Liver (tissue), 9 donors: ENCODE data around the gene TENT4A. TPM values are rescaled to one million over a fixed set of nuclear protein-coding genes. Genes with fewer than 3 reads are reported as not detected.
A peak's percentile ranks its signal among the peaks of the same experiment; 100 is the strongest.

ENCODE experiments used
- DNase-seq: peaks from one replicate; pipeline ENCODE4 v3.0.0-alpha.2; 2017; ENCODE audit warnings: low spot score
- H3K27ac ChIP-seq, 2 donors: one replicate each; pipeline ENCODE4 v1.7.0; 2013; ENCODE audit warnings: inconsistent platforms in 2 of 2, low read length in 2 of 2, control low read depth in 1 of 2, low read depth in 1 of 2, mild to moderate bottlenecking in 1 of 2
- H3K27me3 ChIP-seq, 4 donors: one replicate each; pipeline versions ENCODE4 v1.6.1 to v1.7.0; 2013; ENCODE audit warnings: low read length in 3 of 4, inconsistent platforms in 1 of 4, mild to moderate bottlenecking in 1 of 4, moderate library complexity in 1 of 4; ENCODE audit not compliant: control insufficient read depth in 4 of 4, insufficient read depth in 4 of 4
- H3K36me3 ChIP-seq, 4 donors: one replicate each; pipeline versions ENCODE4 v1.6.1 to v1.7.0; 2013; ENCODE audit warnings: low read length in 3 of 4, mild to moderate bottlenecking in 3 of 4, low read depth in 1 of 4, moderate library complexity in 1 of 4; ENCODE audit not compliant: control insufficient read depth in 4 of 4, insufficient read depth in 3 of 4
- H3K4me1 ChIP-seq, 4 donors: one replicate each; pipeline versions ENCODE4 v1.6.1 to v1.7.0; 2013; ENCODE audit warnings: low read length in 3 of 4, mild to moderate bottlenecking in 3 of 4, moderate library complexity in 1 of 4; ENCODE audit not compliant: control insufficient read depth in 4 of 4, insufficient read depth in 4 of 4
- H3K4me3 ChIP-seq, 3 donors: one replicate each; pipeline versions ENCODE4 v1.6.1 to v1.7.0; 2013; ENCODE audit warnings: low read length in 3 of 3, control low read depth in 1 of 3, low read depth in 1 of 3, mild to moderate bottlenecking in 1 of 3
- H3K9ac ChIP-seq, 2 donors: one replicate each; pipeline ENCODE4 v1.7.0; 2013; ENCODE audit warnings: low read length in 2 of 2, mild to moderate bottlenecking in 2 of 2, moderate library complexity in 2 of 2, control low read depth in 1 of 2, low read depth in 1 of 2
- H3K9me3 ChIP-seq, 4 donors: one replicate each; pipeline versions ENCODE4 v1.6.1 to v1.7.0; 2013; ENCODE audit warnings: low read length in 3 of 4; ENCODE audit not compliant: control insufficient read depth in 4 of 4
- CTCF ChIP-seq: fragments of 150-350 bp; IDR thresholded peaks from 2 replicates; pipeline ENCODE4 v1.5.1; 2017; ENCODE audit warnings: improper control_type of control experiment, low read depth, low read length; ENCODE audit not compliant: missing input control
- EGR1 ChIP-seq, 2 donors: IDR thresholded peaks; 2 replicates each; pipeline ENCODE4 v1.6.1; 2016 to 2018; ENCODE audit warnings: antibody characterized with exemption in 2 of 2, low read depth in 2 of 2
- FOXA1 ChIP-seq: IDR thresholded peaks from 2 replicates; pipeline ENCODE4 v1.6.1; 2016; ENCODE audit warnings: antibody characterized with exemption
- FOXA2 ChIP-seq: IDR thresholded peaks from 2 replicates; pipeline ENCODE4 v1.6.1; 2016; ENCODE audit warnings: antibody characterized with exemption
- HNF4A ChIP-seq, 2 donors: conservative IDR thresholded peaks; 2 replicates each; pipeline ENCODE4 v1.6.1; 2016; ENCODE audit warnings: antibody characterized with exemption in 2 of 2, mild to moderate bottlenecking in 2 of 2
- HNF4G ChIP-seq: IDR thresholded peaks from 2 replicates; pipeline ENCODE4 v1.6.1; 2016; ENCODE audit warnings: antibody characterized with exemption
- JUND ChIP-seq, 2 donors: IDR thresholded peaks; 2 replicates each; pipeline ENCODE4 v1.6.1; 2016; ENCODE audit warnings: antibody characterized with exemption in 2 of 2
- NR2F2 ChIP-seq: IDR thresholded peaks from 2 replicates; pipeline ENCODE4 v1.6.1; 2016; ENCODE audit warnings: antibody characterized with exemption
- RXRA ChIP-seq, 2 donors: IDR thresholded peaks; 2 replicates each; pipeline ENCODE4 v1.6.1; 2017 to 2018; ENCODE audit warnings: antibody characterized with exemption in 2 of 2, mild to moderate bottlenecking in 1 of 2
- SP1 ChIP-seq: IDR thresholded peaks from 2 replicates; pipeline ENCODE4 v1.6.1; 2018; ENCODE audit warnings: antibody characterized with exemption, mild to moderate bottlenecking
- YY1 ChIP-seq: IDR thresholded peaks from 2 replicates; pipeline ENCODE4 v1.6.1; 2016; ENCODE audit warnings: antibody characterized with exemption, mild to moderate bottlenecking
- ZBTB33 ChIP-seq: IDR thresholded peaks from 2 replicates; pipeline ENCODE4 v1.6.1; 2016; ENCODE audit warnings: antibody characterized with exemption
- whole genome bisulfite sequencing: extraction: QIAGEN DNeasy Blood & Tissue Kit; methylation state at CpG from one replicate; pipeline ENCODE4 v1.1.7; 2013; 5-methylcytosine and 5-hydroxymethylcytosine counted together
- polyA plus RNA-seq, 2 donors: library from polyadenylated mRNA; stranded (reverse) in 1 of 2; unstranded in 1 of 2; fragments of 200-250 nt in 1 of 2; fragments of >200 nt in 1 of 2; fragmentation: Nextera tagmentation in 1 of 2; extraction: Ambion mirVana in 1 of 2; gene quantifications; one replicate each; pipeline versions ENCODE4 v1.2.1 to v1.2.3, GENCODE V29; 2013 to 2015
- total RNA-seq, 2 donors: library from RNA; depleted of rRNA; stranded (reverse); fragments of >200 nt; gene quantifications; one replicate each; pipeline ENCODE4 v1.2.3, GENCODE V29; 2014
- TF ChIP-seq, protein P1 (sequence below): IDR thresholded peaks from 2 replicates; pipeline ENCODE4 v1.6.1; 2016; ENCODE audit warnings: antibody characterized with exemption
- donor health status: healthy.
- donor health status: healthy.
- donor health status: healthy.
- donor health status: healthy.
- donor health status: healthy.

TENT4A gene
- total and polyA plus RNA-seq, 4 donors, result 3.9 to 15.1 (median 8.1) TPM

DNA sequence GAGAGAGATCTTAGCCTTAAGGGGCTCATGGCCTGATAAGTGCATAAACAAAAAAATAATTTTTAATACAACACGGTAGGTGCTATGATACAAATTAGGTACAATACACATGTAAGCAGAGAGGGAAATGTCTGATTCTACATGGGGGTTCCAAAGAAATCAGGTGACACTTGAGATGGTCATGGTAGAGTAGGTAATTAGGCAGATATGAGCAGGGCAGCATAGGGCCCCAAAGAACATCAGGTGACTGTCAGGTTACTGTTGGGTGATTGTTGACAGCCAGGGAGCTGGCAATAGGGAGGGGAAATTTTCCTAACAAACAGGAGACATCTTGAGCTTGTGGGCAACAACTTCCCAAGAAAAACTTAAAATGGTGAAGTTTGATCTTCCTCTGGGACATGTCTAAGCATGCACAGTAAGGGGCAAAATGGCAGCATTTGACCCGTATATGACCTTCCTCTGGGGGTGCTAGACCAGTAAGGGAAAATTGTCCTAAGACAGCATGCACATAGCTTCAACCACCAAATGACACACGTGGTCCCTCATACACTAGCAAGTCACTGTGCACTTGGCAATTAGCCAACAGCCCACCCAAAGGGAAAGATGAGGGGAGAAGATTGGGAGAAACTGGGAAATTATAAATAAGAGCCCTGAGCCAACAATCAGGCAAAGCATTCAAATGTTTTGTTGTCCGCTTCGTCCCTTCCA lies 37.3 kb upstream of the TENT4A start:
- Histone ChIP-seq H3K9me3 (peaks cover 0 to 2% (median 0%) of the 10 kb centered on the region in 4 donors), H3K27me3 (no peaks in the 10 kb centered on the region), H3K9ac (no peak overlapping the region), H3K27ac (no peak overlapping the region), H3K36me3 (peaks cover 0 to 3% (median under 1%) of the 10 kb centered on the region in 4 donors), H3K4me1 (peaks cover 0 to 3% (median 0%) of the 10 kb centered on the region in 4 donors), H3K4me3 (no peak overlapping the region)
- no peak for DNase-seq
- 92% methylated on average over 5 of the region's 5 CpGs for WGBS
- TF ChIP-seq FOXA2, result no peak
- TF ChIP-seq RXRA (IDR thresholded peaks at IDR 0.05), result peak in 1 of 2 donors; percentile 20

DNA sequence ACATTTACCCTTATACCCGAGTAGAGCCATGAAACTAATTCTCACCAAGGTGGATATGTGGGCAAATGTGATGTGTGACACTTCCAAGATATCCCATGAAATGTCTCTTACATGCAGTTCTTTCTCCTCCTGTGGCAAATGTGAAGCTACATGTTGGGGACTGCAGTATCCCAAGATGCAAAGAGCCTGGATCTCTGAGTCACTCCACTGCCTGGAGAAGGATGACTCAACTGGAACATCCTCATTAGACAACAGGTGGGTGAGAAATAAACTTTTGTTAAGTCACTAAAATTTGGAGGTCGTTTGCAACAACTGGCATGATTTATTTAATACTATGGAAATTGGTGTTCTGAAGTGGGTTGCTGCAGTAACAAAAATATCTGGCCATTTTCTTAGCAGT lies 36.5 kb upstream of the TENT4A start:
- H3K9me3 ChIP-seq, result peaks cover 0 to 2% (median 0%) of the 10 kb centered on the region in 4 donors
- no peak for DNase-seq
- 77% methylated on average over 2 of the region's 2 CpGs for WGBS
- no peaks in the 10 kb centered on the region for H3K27me3 ChIP-seq
- H3K9ac ChIP-seq, result no peak overlapping the region
- H3K4me3 ChIP-seq, result no peak overlapping the region
- H3K36me3 ChIP-seq, result peaks cover 0 to 3% (median under 1%) of the 10 kb centered on the region in 4 donors
- TF ChIP-seq HNF4G, result no peak
- H3K27ac ChIP-seq, result no peak overlapping the region
- H3K4me1 ChIP-seq, result peaks cover 0 to 3% (median 0%) of the 10 kb centered on the region in 4 donors

DNA sequence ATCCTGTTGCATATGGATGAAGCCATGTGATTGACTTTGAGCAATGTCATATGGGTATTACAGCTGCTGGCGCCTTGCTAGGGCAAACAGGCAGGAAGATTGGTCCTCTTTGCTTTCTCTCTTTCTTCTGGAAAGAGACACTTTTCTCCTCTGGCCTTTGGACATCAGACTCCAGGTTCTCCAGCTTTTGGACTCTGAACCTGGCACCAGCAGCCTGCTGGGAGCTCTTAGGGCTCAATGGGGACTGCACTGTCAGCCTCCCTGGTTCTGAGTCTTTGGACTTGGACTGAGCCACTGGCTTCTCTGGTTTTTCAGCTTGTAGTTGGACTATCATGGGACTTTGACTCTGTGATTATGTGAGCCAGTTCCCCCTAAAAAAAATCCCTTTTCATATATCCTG lies 34.8 kb upstream of the TENT4A start:
- Histone ChIP-seq H3K4me1 (peaks cover 0 to 3% (median 0%) of the 10 kb centered on the region in 4 donors), H3K27me3 (no peaks in the 10 kb centered on the region), H3K27ac (no peak overlapping the region), H3K9ac (no peak overlapping the region), H3K36me3 (no peaks in the 10 kb centered on the region), H3K4me3 (no peak overlapping the region), H3K9me3 (no peaks in the 10 kb centered on the region)
- TF ChIP-seq FOXA1 (no peak), HNF4G (peak; percentile 58), FOXA2 (no peak), HNF4A (conservative IDR thresholded peaks at IDR 0.05) (peak; percentile 61 to 91), YY1 (no peak)
- 67% methylated on average over 1 of the region's 1 CpG for WGBS
- no peak for DNase-seq

DNA sequence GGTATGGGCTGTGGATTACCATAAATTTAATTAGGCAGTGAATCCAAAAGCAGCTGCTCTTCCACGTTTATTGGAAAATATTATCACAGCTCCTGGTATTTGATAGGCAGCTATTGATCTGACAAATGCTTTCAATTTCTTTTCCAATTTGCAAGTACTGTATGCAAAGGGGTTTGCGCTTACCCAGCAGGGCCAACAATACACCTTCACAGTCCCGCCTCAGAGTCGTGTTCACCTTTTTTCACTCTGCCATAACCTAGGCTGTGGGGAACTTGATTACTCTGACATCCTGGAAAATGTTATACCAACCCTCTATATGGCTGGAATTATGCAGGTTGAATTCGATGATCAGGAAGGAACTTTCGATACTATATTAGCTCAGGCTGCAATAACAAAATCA lies 32.3 kb upstream of the TENT4A start:
- Histone ChIP-seq H3K9me3 (no peaks in the 10 kb centered on the region), H3K4me3 (no peak overlapping the region), H3K27me3 (no peaks in the 10 kb centered on the region), H3K9ac (no peak overlapping the region), H3K4me1 (peaks cover 0 to 3% (median 0%) of the 10 kb centered on the region in 4 donors), H3K27ac (no peak overlapping the region), H3K36me3 (no peaks in the 10 kb centered on the region)
- 60% methylated on average over 6 of the region's 6 CpGs for WGBS
- DNase-seq, result no peak
- no peak for TF ChIP-seq CTCF
- no peak for TF ChIP-seq HNF4G
- TF ChIP-seq JUND (IDR thresholded peaks at IDR 0.05), result no peak
- TF ChIP-seq NR2F2, result no peak
- no peak for TF ChIP-seq FOXA1
- no peak for TF ChIP-seq FOXA2
- no peak for TF ChIP-seq RXRA (IDR thresholded peaks at IDR 0.05)
- TF ChIP-seq HNF4A (conservative IDR thresholded peaks at IDR 0.05), result no peak
- TF ChIP-seq, protein P1, sequence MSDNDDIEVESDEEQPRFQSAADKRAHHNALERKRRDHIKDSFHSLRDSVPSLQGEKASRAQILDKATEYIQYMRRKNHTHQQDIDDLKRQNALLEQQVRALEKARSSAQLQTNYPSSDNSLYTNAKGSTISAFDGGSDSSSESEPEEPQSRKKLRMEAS, result no peak
- TF ChIP-seq EGR1 (IDR thresholded peaks at IDR 0.05; ENCODE audit: low read depth in 2 of 2), result no peak
- no peak for TF ChIP-seq YY1
- TF ChIP-seq ZBTB33, result no peak
- TF ChIP-seq SP1, result no peak
